ENCODE measurements around the gene INTS6. TPM values are rescaled to one million over a fixed set of nuclear protein-coding genes. Genes with fewer than 3 reads are reported as not detected.

INTS6 gene
- total and polyA plus RNA-seq, 2 experiments from 2014 or later = 18.2 to 59.4 TPM

- H3K4me2 ChIP-seq (ENCODE audit: unreplicated experiment) = no peak overlapping the region
- H3K36me3 ChIP-seq (ENCODE audit: low read depth) = peaks cover 7% of the 10 kb centered on the region; the same call in 1 of the 2 replicates
- H3F3A ChIP-seq (ENCODE audit: insufficient read depth) = peaks cover 45% of the 10 kb centered on the region
- no peak for DNase-seq
- no peak overlapping the region for H3K9ac ChIP-seq
- H3K27ac ChIP-seq = no peak overlapping the region
- H3K4me1 ChIP-seq (ENCODE audit: insufficient read depth) = peaks cover 28% of the 10 kb centered on the region
- no peaks in the 10 kb centered on the region for H3K9me2 ChIP-seq (ENCODE audit: insufficient read depth)
- H2AFZ ChIP-seq = no peak overlapping the region
- no peak overlapping the region for H3K4me3 ChIP-seq
- in situ Hi-C loops (cut with MboI) = no loop called here
- H3K27me3 ChIP-seq (replicated peaks; ENCODE audit: insufficient read depth) = no peaks in the 10 kb centered on the region
- H3K9me3 ChIP-seq (ENCODE audit: low read depth) = no peaks in the 10 kb centered on the region
- TF ChIP-seq EZH2phosphoT487 (IDR thresholded peaks at IDR 0.05; ENCODE audit: insufficient read depth, low read depth) (no peak), EZH2 (IDR thresholded peaks at IDR 0.05; ENCODE audit: insufficient read depth, poor library complexity, severe bottlenecking) (no peak)
- H3K79me2 ChIP-seq (ENCODE audit: insufficient read depth) = peaks cover 92% of the 10 kb centered on the region
- no peaks in the 10 kb centered on the region for H4K20me1 ChIP-seq (ENCODE audit: insufficient read depth)
Measured at GRCh38 chr13:51394724-51395123, 58.1 kb downstream of the INTS6 start.

DNA sequence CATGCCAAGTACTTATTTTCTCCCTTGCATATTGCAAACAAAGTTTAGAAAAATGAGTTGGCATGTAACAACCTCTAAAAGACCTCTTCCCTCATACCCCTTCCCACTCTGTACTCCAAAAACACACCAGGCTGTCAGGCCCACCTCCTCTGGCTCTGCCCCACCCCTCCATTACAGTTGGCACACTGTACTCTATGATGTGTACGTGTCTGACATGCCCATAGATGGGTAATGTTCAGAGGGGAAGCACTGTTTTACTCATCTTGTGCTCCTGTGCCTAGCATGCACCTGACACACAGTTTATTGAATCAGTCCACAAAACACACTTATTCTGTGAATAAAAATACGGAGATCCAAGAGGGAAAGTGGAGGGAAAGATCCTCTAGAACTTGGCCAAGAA, 67.7 kb downstream of the INTS6 start:
- in situ Hi-C loops (cut with MboI) = no loop called here
- Histone ChIP-seq H2AFZ (no peak overlapping the region), H4K20me1 (ENCODE audit: insufficient read depth) (no peaks in the 10 kb centered on the region), H3F3A (ENCODE audit: insufficient read depth) (peaks cover 10% of the 10 kb centered on the region; the same call in 1 of the 2 replicates), H3K9me2 (ENCODE audit: insufficient read depth) (no peaks in the 10 kb centered on the region), H3K4me3 (no peak overlapping the region), H3K27ac (no peak overlapping the region), H3K79me2 (ENCODE audit: insufficient read depth) (peaks cover 97% of the 10 kb centered on the region), H3K4me1 (ENCODE audit: insufficient read depth) (peaks cover 7% of the 10 kb centered on the region), H3K9me3 (ENCODE audit: low read depth) (no peaks in the 10 kb centered on the region), H3K27me3 (replicated peaks; ENCODE audit: insufficient read depth) (no peaks in the 10 kb centered on the region), H3K36me3 (ENCODE audit: low read depth) (peaks cover 45% of the 10 kb centered on the region), H3K9ac (no peak overlapping the region), H3K4me2 (ENCODE audit: unreplicated experiment) (no peak overlapping the region)
- DNase-seq = no peak
- TF ChIP-seq EZH2 (IDR thresholded peaks at IDR 0.05; ENCODE audit: insufficient read depth, poor library complexity, severe bottlenecking) = no peak
- no peak for TF ChIP-seq EZH2phosphoT487 (IDR thresholded peaks at IDR 0.05; ENCODE audit: insufficient read depth, low read depth)
- WGBS, 2 experiments (ENCODE audit: low coverage in 1 of 2, low lambda C conversion rate in 2 of 2, missing lambda C conversion rate in 2 of 2) = 93 to 97% methylated on average over 2 of the region's 2 CpGs

- TF ChIP-seq EZH2phosphoT487 (IDR thresholded peaks at IDR 0.05; ENCODE audit: insufficient read depth, low read depth) (no peak), EZH2 (IDR thresholded peaks at IDR 0.05; ENCODE audit: insufficient read depth, poor library complexity, severe bottlenecking) (no peak)
- H3K9me2 ChIP-seq (ENCODE audit: insufficient read depth) = no peaks in the 10 kb centered on the region
- no peak overlapping the region for H3K4me2 ChIP-seq (ENCODE audit: unreplicated experiment)
- peaks cover 63% of the 10 kb centered on the region for H3K79me2 ChIP-seq (ENCODE audit: insufficient read depth)
- no peaks in the 10 kb centered on the region for H4K20me1 ChIP-seq (ENCODE audit: insufficient read depth)
- no peak overlapping the region for H2AFZ ChIP-seq
- H3K36me3 ChIP-seq (ENCODE audit: low read depth) = peaks cover 68% of the 10 kb centered on the region
- 68 to 73% methylated on average over 4 of the region's 4 CpGs for WGBS, 2 experiments (ENCODE audit: low coverage in 1 of 2, low lambda C conversion rate in 2 of 2, missing lambda C conversion rate in 2 of 2)
- no peaks in the 10 kb centered on the region for H3K27me3 ChIP-seq (replicated peaks; ENCODE audit: insufficient read depth)
- in situ Hi-C loops (cut with MboI) = no loop called here
- H3K27ac ChIP-seq = peak overlapping the region; percentile 41; the same call in 1 of the 2 replicates
- H3K9ac ChIP-seq = no peak overlapping the region
- H3F3A ChIP-seq (ENCODE audit: insufficient read depth) = peaks cover 10% of the 10 kb centered on the region; the same call in 1 of the 2 replicates
- H3K4me3 ChIP-seq = no peak overlapping the region
- peaks cover 10% of the 10 kb centered on the region for H3K4me1 ChIP-seq (ENCODE audit: insufficient read depth)
- peak; percentile 62 for DNase-seq
- no peaks in the 10 kb centered on the region for H3K9me3 ChIP-seq (ENCODE audit: low read depth)
Measured at GRCh38 chr13:51380269-51380668, 72.6 kb downstream of the INTS6 start.

DNA sequence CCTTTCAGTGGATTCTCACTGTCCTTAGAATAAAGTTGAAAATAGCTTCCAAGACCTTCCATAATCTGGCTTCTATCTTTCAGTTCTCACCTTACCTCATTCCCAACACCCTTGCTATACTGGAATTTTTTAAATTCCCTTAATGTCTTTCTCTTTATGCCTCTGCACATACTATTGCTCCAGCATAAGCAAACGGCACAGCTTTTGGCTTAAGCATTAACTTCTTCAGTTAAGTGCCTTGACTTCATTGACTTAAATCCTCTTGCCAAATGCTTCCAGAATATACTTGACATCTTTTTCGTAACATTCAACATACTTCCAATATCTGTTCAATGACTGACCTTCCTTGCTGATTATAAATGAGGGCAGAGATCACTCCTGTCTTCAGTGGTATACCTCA, 79.4 kb downstream of the INTS6 start:
- in situ Hi-C loops (cut with MboI) = no loop called here
- Histone ChIP-seq H3K4me1 (ENCODE audit: insufficient read depth) (peaks cover 17% of the 10 kb centered on the region), H3K9me3 (ENCODE audit: low read depth) (no peaks in the 10 kb centered on the region), H4K20me1 (ENCODE audit: insufficient read depth) (no peaks in the 10 kb centered on the region), H3F3A (ENCODE audit: insufficient read depth) (peaks cover 46% of the 10 kb centered on the region), H2AFZ (no peak overlapping the region), H3K9ac (no peak overlapping the region), H3K27me3 (replicated peaks; ENCODE audit: insufficient read depth) (no peaks in the 10 kb centered on the region), H3K36me3 (ENCODE audit: low read depth) (peaks cover 68% of the 10 kb centered on the region), H3K79me2 (ENCODE audit: insufficient read depth) (peaks cover 70% of the 10 kb centered on the region), H3K4me3 (no peak overlapping the region), H3K4me2 (ENCODE audit: unreplicated experiment) (no peak overlapping the region), H3K9me2 (ENCODE audit: insufficient read depth) (no peaks in the 10 kb centered on the region), H3K27ac (no peak overlapping the region)
- no peak for DNase-seq
- WGBS, 2 experiments (ENCODE audit: low coverage in 1 of 2, low lambda C conversion rate in 2 of 2, missing lambda C conversion rate in 2 of 2) = 97 to 98% methylated on average over 2 of the region's 2 CpGs
- TF ChIP-seq EZH2phosphoT487 (IDR thresholded peaks at IDR 0.05; ENCODE audit: insufficient read depth, low read depth) (no peak), EZH2 (IDR thresholded peaks at IDR 0.05; ENCODE audit: insufficient read depth, poor library complexity, severe bottlenecking) (no peak)
